Measurements from ENCODE around the gene KLK11. TPM values are rescaled to one million over a fixed set of nuclear protein-coding genes. Genes with fewer than 3 reads are reported as not detected.
"Not testable (repeated sequence)": the region's sequence is repeated elsewhere in the genome, so short reads cannot be mapped to it uniquely, and the experiment has no call there.

The KLK11 gene
- total and polyA plus RNA-seq, 2 donors (not counting 1 experiment from before 2014, with no cell fraction given): not detected

DNA sequence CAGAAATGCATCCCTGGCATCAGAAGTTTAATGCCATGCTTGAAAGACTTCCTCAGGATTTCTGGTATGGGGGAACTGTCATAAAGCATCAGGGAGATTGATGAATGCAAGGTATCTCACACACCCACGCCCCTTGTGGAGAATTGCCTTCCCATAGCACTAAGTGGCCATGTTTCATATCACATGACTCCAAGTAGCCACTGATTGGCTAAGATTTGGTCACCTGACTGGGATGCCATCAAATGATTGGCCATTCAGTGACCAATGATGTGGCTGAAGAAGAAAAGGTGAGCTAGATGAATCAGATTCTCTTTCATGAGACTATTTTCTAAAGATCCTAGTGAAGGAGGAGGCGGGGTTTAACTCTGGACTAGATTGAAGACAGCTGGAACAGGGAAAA, 32.3 kb downstream of the KLK11 start:
- no peak for ATAC-seq (ENCODE audit: low read depth)
- Mint-ChIP-seq H3K27me3 (peaks cover 32% of the 10 kb centered on the region), H3K4me1 (no peaks in the 10 kb centered on the region), H3K4me3 (no peak overlapping the region), H3K9me3 (ENCODE audit: insufficient read depth) (no peaks in the 10 kb centered on the region), H3K27ac (no peak overlapping the region)
- H3K4me2 ChIP-seq (replicated peaks; ENCODE audit: low read depth, low read length, poor library complexity, severe bottlenecking): no peak overlapping the region
- ChIA-PET CTCF (no interaction called here), POLR2A (no interaction called here)
- H3K9me3 ChIP-seq (ENCODE audit: control extremely low read depth in 1 of 3, control insufficient read depth in 2 of 3, insufficient read depth in 1 of 3, low read length in 2 of 3): peaks cover 0 to 5% (median 3%) of the 10 kb centered on the region in 3 donors
- H3K36me3 ChIP-seq (replicated peaks in 1 of 2; ENCODE audit: control extremely low read depth in 1 of 2, control insufficient read depth in 1 of 2, extremely low read depth in 1 of 2, insufficient read depth in 2 of 2, low read length in 1 of 2): no peaks in the 10 kb centered on the region
- TF ChIP-seq, protein P1, sequence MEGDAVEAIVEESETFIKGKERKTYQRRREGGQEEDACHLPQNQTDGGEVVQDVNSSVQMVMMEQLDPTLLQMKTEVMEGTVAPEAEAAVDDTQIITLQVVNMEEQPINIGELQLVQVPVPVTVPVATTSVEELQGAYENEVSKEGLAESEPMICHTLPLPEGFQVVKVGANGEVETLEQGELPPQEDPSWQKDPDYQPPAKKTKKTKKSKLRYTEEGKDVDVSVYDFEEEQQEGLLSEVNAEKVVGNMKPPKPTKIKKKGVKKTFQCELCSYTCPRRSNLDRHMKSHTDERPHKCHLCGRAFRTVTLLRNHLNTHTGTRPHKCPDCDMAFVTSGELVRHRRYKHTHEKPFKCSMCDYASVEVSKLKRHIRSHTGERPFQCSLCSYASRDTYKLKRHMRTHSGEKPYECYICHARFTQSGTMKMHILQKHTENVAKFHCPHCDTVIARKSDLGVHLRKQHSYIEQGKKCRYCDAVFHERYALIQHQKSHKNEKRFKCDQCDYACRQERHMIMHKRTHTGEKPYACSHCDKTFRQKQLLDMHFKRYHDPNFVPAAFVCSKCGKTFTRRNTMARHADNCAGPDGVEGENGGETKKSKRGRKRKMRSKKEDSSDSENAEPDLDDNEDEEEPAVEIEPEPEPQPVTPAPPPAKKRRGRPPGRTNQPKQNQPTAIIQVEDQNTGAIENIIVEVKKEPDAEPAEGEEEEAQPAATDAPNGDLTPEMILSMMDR (IDR thresholded peaks at IDR 0.05): no peak
- no peak for TF ChIP-seq EZH2 (IDR thresholded peaks at IDR 0.05; ENCODE audit: borderline replicate concordance, insufficient read depth, low read depth, low read length, poor library complexity, severe bottlenecking)
- no peak for DNase-seq
- no peak overlapping the region for H3K4me3 ChIP-seq (ENCODE audit: control extremely low read depth in 1 of 5, extremely low read depth in 1 of 5, insufficient read depth in 1 of 5, low read depth in 2 of 5, low read length in 4 of 5)
- no peak overlapping the region for H2AFZ ChIP-seq (ENCODE audit: insufficient read depth, low read depth, low read length, poor library complexity, severe bottlenecking)
- peaks cover 0 to 5% (median 1%) of the 10 kb centered on the region in 4 experiments for H3K27me3 ChIP-seq (replicated peaks in 1 of 4; ENCODE audit: control extremely low read depth in 1 of 4, control insufficient read depth in 3 of 4, insufficient read depth in 4 of 4, low read length in 3 of 4)
- no peaks in the 10 kb centered on the region for H3K79me2 ChIP-seq (ENCODE audit: control insufficient read depth, insufficient read depth, low read length)
- H4K20me1 ChIP-seq (ENCODE audit: control insufficient read depth, insufficient read depth, low read length, poor library complexity, severe bottlenecking): no peaks in the 10 kb centered on the region
- H3K9ac ChIP-seq (ENCODE audit: low read length): no peak overlapping the region
- H3K4me1 ChIP-seq (ENCODE audit: control insufficient read depth in 2 of 2, insufficient read depth in 2 of 2, low read length in 2 of 2): no peaks in the 10 kb centered on the region
- no peak overlapping the region for H3K27ac ChIP-seq (ENCODE audit: low read length in 2 of 2)
- intact Hi-C loops (cut with micrococcal nuclease): no loop called here
- WGBS (ENCODE audit: insufficient coverage): no CpG with 5 or more reads among the region's 2 CpGs

DNA sequence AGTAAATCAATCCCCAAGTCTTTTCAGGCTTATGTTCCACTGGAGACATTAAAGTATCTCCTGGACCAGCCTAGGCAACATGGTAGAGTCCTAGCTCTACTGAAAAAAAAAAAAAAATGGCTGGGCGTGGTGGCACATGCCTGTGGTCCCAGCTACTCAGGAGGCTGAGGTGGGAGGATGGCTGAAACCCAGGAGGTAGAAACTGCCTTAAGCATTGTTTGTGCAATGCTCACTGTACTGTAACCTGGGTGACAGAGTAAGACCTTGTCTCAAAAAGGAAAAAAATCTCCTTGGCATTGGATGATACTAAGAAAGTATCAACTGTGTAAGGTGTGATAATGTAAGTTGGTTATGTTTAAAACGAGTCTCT, 33.8 kb downstream of the KLK11 start:
- H3K27me3 ChIP-seq (replicated peaks in 1 of 4; ENCODE audit: control extremely low read depth in 1 of 4, control insufficient read depth in 3 of 4, insufficient read depth in 4 of 4, low read length in 3 of 4): peaks cover 0 to under 1% (median 0%) of the 10 kb centered on the region in 4 experiments
- H2AFZ ChIP-seq (ENCODE audit: insufficient read depth, low read depth, low read length, poor library complexity, severe bottlenecking): no peak overlapping the region
- Mint-ChIP-seq H3K9me3 (ENCODE audit: insufficient read depth) (no peaks in the 10 kb centered on the region), H3K4me3 (no peak overlapping the region), H3K27me3 (peaks cover 30% of the 10 kb centered on the region), H3K27ac (no peak overlapping the region), H3K4me1 (no peaks in the 10 kb centered on the region)
- ATAC-seq (ENCODE audit: low read depth) (no peak), DNase-seq (no peak)
- H3K4me3 ChIP-seq (ENCODE audit: control extremely low read depth in 1 of 5, extremely low read depth in 1 of 5, insufficient read depth in 1 of 5, low read depth in 2 of 5, low read length in 4 of 5): no peak overlapping the region
- no peaks in the 10 kb centered on the region for H4K20me1 ChIP-seq (ENCODE audit: control insufficient read depth, insufficient read depth, low read length, poor library complexity, severe bottlenecking)
- ChIA-PET POLR2A (no interaction called here), CTCF (no interaction called here)
- no peak overlapping the region for H3K27ac ChIP-seq (ENCODE audit: low read length in 2 of 2)
- intact Hi-C loops (cut with micrococcal nuclease): no loop called here
- no peaks in the 10 kb centered on the region for H3K79me2 ChIP-seq (ENCODE audit: control insufficient read depth, insufficient read depth, low read length)
- H3K9me3 ChIP-seq (ENCODE audit: control extremely low read depth in 1 of 3, control insufficient read depth in 2 of 3, insufficient read depth in 1 of 3, low read length in 2 of 3): peaks cover 0 to 5% (median 3%) of the 10 kb centered on the region in 3 donors
- H3K4me1 ChIP-seq (ENCODE audit: control insufficient read depth in 2 of 2, insufficient read depth in 2 of 2, low read length in 2 of 2): no peaks in the 10 kb centered on the region
- TF ChIP-seq EZH2 (IDR thresholded peaks at IDR 0.05; ENCODE audit: borderline replicate concordance, insufficient read depth, low read depth, low read length, poor library complexity, severe bottlenecking): no peak
- TF ChIP-seq, protein P1 (IDR thresholded peaks at IDR 0.05): no peak
- H3K36me3 ChIP-seq (replicated peaks in 1 of 2; ENCODE audit: control extremely low read depth in 1 of 2, control insufficient read depth in 1 of 2, extremely low read depth in 1 of 2, insufficient read depth in 2 of 2, low read length in 1 of 2): no peaks in the 10 kb centered on the region
- no peak overlapping the region for H3K9ac ChIP-seq (ENCODE audit: low read length)
- WGBS (ENCODE audit: insufficient coverage): 80% methylated on average over 1 of the region's 2 CpGs
- H3K4me2 ChIP-seq (replicated peaks; ENCODE audit: low read depth, low read length, poor library complexity, severe bottlenecking): no peak overlapping the region

DNA sequence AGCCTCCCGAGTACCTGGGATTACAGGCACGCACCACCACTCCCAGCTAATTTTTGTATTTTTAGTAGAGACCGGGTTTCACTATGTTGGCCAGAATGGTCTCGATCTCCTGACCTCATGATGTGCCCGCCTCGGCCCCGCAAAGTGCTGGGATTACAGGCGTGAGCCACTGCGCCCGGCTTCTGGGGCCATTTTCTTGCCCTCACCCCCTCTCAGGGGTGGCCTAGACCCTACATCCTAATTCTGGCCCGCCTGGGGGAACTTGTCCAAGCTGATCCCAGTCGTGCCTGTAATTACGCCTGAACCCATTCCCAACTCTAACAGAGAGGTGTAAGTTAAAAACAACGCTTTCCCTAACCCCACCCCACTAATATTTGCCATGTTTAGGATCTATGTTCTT, 42.0 kb downstream of the KLK11 start:
- intact Hi-C loops (cut with micrococcal nuclease): not testable (repeated sequence)

More for the DNA sequence above, 42.0 kb downstream of the KLK11 start:
- H3K9ac ChIP-seq (ENCODE audit: low read length); H3K4me1 Mint-ChIP-seq; H2AFZ ChIP-seq (ENCODE audit: insufficient read depth, low read depth, low read length, poor library complexity, severe bottlenecking); H3K9me3 Mint-ChIP-seq (ENCODE audit: insufficient read depth); DNase-seq; H3K36me3 ChIP-seq (replicated peaks in 1 of 2; ENCODE audit: control extremely low read depth in 1 of 2, control insufficient read depth in 1 of 2, extremely low read depth in 1 of 2, insufficient read depth in 2 of 2, low read length in 1 of 2); ATAC-seq (ENCODE audit: low read depth); H3K27ac Mint-ChIP-seq; H3K27ac ChIP-seq (ENCODE audit: low read length in 2 of 2); H3K4me3 ChIP-seq (ENCODE audit: control extremely low read depth in 1 of 5, extremely low read depth in 1 of 5, insufficient read depth in 1 of 5, low read depth in 2 of 5, low read length in 4 of 5); H3K79me2 ChIP-seq (ENCODE audit: control insufficient read depth, insufficient read depth, low read length); POLR2A ChIA-PET; H3K4me1 ChIP-seq (ENCODE audit: control insufficient read depth in 2 of 2, insufficient read depth in 2 of 2, low read length in 2 of 2); H4K20me1 ChIP-seq (ENCODE audit: control insufficient read depth, insufficient read depth, low read length, poor library complexity, severe bottlenecking); CTCF ChIA-PET; H3K27me3 ChIP-seq (replicated peaks in 1 of 4; ENCODE audit: control extremely low read depth in 1 of 4, control insufficient read depth in 3 of 4, insufficient read depth in 4 of 4, low read length in 3 of 4); H3K4me3 Mint-ChIP-seq; H3K4me2 ChIP-seq (replicated peaks; ENCODE audit: low read depth, low read length, poor library complexity, severe bottlenecking); H3K9me3 ChIP-seq (ENCODE audit: control extremely low read depth in 1 of 3, control insufficient read depth in 2 of 3, insufficient read depth in 1 of 3, low read length in 2 of 3): not testable (repeated sequence)
- H3K27me3 Mint-ChIP-seq: peaks cover 56% of the 10 kb centered on the region
- 93% methylated on average over 9 of the region's 14 CpGs for WGBS (ENCODE audit: insufficient coverage)

All from B cell (primary cell).